IMR-90 (cell line): Measurements from ENCODE around the gene HEPACAM. TPM values are rescaled to one million over a fixed set of nuclear protein-coding genes. Genes with fewer than 3 reads are reported as not detected.

ENCODE experiments used
- ATAC-seq: fragments of 200-7000 bp; cut with Tn5 transposase; 2 replicates; pipeline ENCODE4 v1.9.1; 2020; ENCODE audit warnings: low read depth, mild to moderate bottlenecking, moderate library complexity
- BruUV-seq: library from RNA; stranded (reverse); fragments of 400-500 nt; replicated peaks from 2 replicates; lab custom pipeline; 2021; lab: Mats Ljungman, UMichigan
- CTCF ChIA-PET: fragments of 300-600 bp; formaldehyde crosslinking; extraction: SDS; loops from one replicate; lab custom pipeline; 2021; ENCODE audit warnings: antibody characterized with exemption; lab: Yijun Ruan, JAX
- POLR2A ChIA-PET: fragments of 300-600 bp; sonication (Branson Sonifier 250); formaldehyde crosslinking; loops from one replicate; lab custom pipeline; 2022; ENCODE audit warnings: antibody characterized with exemption; ENCODE audit not compliant: unreplicated experiment; lab: Charles Lee
- DNase-seq: peaks from one replicate; pipeline ENCODE4 v3.0.0; 2013
- H2AFZ ChIP-seq: replicated peaks from 2 replicates; pipeline ENCODE3; 2013; ENCODE audit warnings: low read length, mild to moderate bottlenecking; ENCODE audit not compliant: poor library complexity
- H2AK5ac ChIP-seq: 2 replicates; pipeline ENCODE4 v1.6.1; 2013; ENCODE audit warnings: low read depth, low read length, inconsistent platforms
- H2AK9ac ChIP-seq: replicated peaks from 2 replicates; pipeline ENCODE3; 2013; ENCODE audit warnings: mild to moderate bottlenecking, low read depth, low read length, moderate library complexity; ENCODE audit not compliant: poor library complexity
- H2BK120ac ChIP-seq: 2 replicates; pipeline ENCODE4 v1.6.1; 2013; ENCODE audit warnings: low read depth, low read length, inconsistent platforms
- H2BK15ac ChIP-seq: 3 replicates; pipeline ENCODE4 v1.6.1; 2013; ENCODE audit warnings: low read depth, low read length, inconsistent platforms
- H2BK20ac ChIP-seq: 2 replicates; pipeline ENCODE4 v1.6.1; 2013; ENCODE audit warnings: low read depth, mild to moderate bottlenecking, inconsistent platforms, low read length, moderate library complexity
- H2BK5ac ChIP-seq: 2 replicates; pipeline ENCODE4 v1.6.1; 2013; ENCODE audit warnings: mild to moderate bottlenecking, low read depth, low read length, inconsistent platforms; ENCODE audit not compliant: poor library complexity, severe bottlenecking
- H3K14ac ChIP-seq: replicated peaks from 2 replicates; pipeline ENCODE4 v1.6.1; 2013; ENCODE audit warnings: low read depth, low read length, inconsistent platforms
- H3K18ac ChIP-seq: 2 replicates; pipeline ENCODE4 v1.6.1; 2013; ENCODE audit warnings: low read depth, low read length, control low read depth
- H3K23ac ChIP-seq: 2 replicates; pipeline ENCODE4 v1.6.1; 2013; ENCODE audit warnings: low read depth, low read length, inconsistent platforms
- H3K27ac ChIP-seq: 2 replicates; pipeline ENCODE4 v1.5.1; 2013; ENCODE audit warnings: mild to moderate bottlenecking, control low read depth, low read length; ENCODE audit not compliant: insufficient read depth
- H3K27me3 ChIP-seq: 2 replicates; pipeline ENCODE4 v1.6.1; 2013; ENCODE audit warnings: low read length; ENCODE audit not compliant: control insufficient read depth, insufficient read depth
- H3K36me3 ChIP-seq: 2 replicates; pipeline ENCODE4 v1.6.1; 2013; ENCODE audit warnings: low read length, mixed read lengths; ENCODE audit not compliant: control insufficient read depth, insufficient read depth
- H3K4ac ChIP-seq: 2 replicates; pipeline ENCODE4 v1.6.1; 2013; ENCODE audit warnings: low read depth, low read length, inconsistent platforms
- H3K4me1 ChIP-seq: 2 replicates; pipeline ENCODE4 v1.6.1; 2013; ENCODE audit warnings: low read length, mixed read lengths; ENCODE audit not compliant: control insufficient read depth, insufficient read depth
- H3K4me2 ChIP-seq: 2 replicates; pipeline ENCODE4 v1.6.1; 2013; ENCODE audit warnings: low read depth, mild to moderate bottlenecking, control low read depth, low read length, moderate library complexity
- H3K4me3 ChIP-seq: 2 replicates; pipeline ENCODE4 v1.5.1; 2013; ENCODE audit warnings: low read depth, mild to moderate bottlenecking, control low read depth, low read length, moderate library complexity; ENCODE audit not compliant: insufficient read depth
- H3K56ac ChIP-seq: 2 replicates; pipeline ENCODE4 v1.6.1; 2013; ENCODE audit warnings: low read length, inconsistent platforms; ENCODE audit not compliant: insufficient read depth; ENCODE audit errors: extremely low read depth
- H3K79me1 ChIP-seq, 2 experiments: 2 replicates each; pipeline ENCODE4 v1.6.1; 2013; ENCODE audit warnings: low read length in 2 of 2, inconsistent platforms in 1 of 2, low read depth in 1 of 2
- H3K9ac ChIP-seq: 2 replicates; pipeline ENCODE4 v1.6.1; 2013; ENCODE audit warnings: low read depth, low read length, control low read depth
- H3K9me1 ChIP-seq: 2 replicates; pipeline ENCODE4 v1.6.1; 2013; ENCODE audit warnings: low read length, inconsistent platforms; ENCODE audit not compliant: insufficient read depth
- H3K9me3 ChIP-seq: 2 replicates; pipeline ENCODE4 v1.6.1; 2013; ENCODE audit warnings: low read length; ENCODE audit not compliant: control insufficient read depth, insufficient read depth
- H4K20me1 ChIP-seq: 2 replicates; pipeline ENCODE4 v1.6.1; 2013; ENCODE audit warnings: low read length, inconsistent platforms; ENCODE audit not compliant: insufficient read depth
- H4K5ac ChIP-seq: 2 replicates; pipeline ENCODE4 v1.6.1; 2013; ENCODE audit warnings: mild to moderate bottlenecking, low read depth, low read length, control low read depth
- H4K8ac ChIP-seq, 2 experiments: 2 replicates each; pipeline ENCODE4 v1.6.1; 2013; ENCODE audit warnings: low read depth in 2 of 2, low read length in 2 of 2, control low read depth in 1 of 2, inconsistent platforms in 1 of 2
- H4K91ac ChIP-seq: 2 replicates; pipeline ENCODE4 v1.6.1; 2013; ENCODE audit warnings: low read depth, low read length, inconsistent platforms; ENCODE audit not compliant: insufficient read depth
- BHLHE40 ChIP-seq: fragments of 150-350 bp; IDR thresholded peaks from 2 replicates; pipeline ENCODE4 v1.6.1; 2016; ENCODE audit warnings: mild to moderate bottlenecking, low read depth, low read length
- CEBPB ChIP-seq: IDR thresholded peaks from 2 replicates; pipeline ENCODE4 v1.6.1; 2012; ENCODE audit warnings: low read depth, low read length, improper control_type of control experiment
- CHD1 ChIP-seq: IDR thresholded peaks from 2 replicates; pipeline ENCODE4 v1.6.1; 2012; ENCODE audit warnings: low read depth, low read length, improper control_type of control experiment
- CTCF ChIP-seq: conservative IDR thresholded peaks from 2 replicates; pipeline ENCODE4 v1.5.1; 2012; ENCODE audit warnings: mild to moderate bottlenecking, low read depth, low read length, improper control_type of control experiment
- ELK1 ChIP-seq: fragments of 150-350 bp; IDR thresholded peaks from 2 replicates; pipeline ENCODE4 v1.6.1; 2016; ENCODE audit warnings: low read depth, mild to moderate bottlenecking, low read length, moderate library complexity, borderline replicate concordance
- FOS ChIP-seq: fragments of 150-350 bp; IDR thresholded peaks from 2 replicates; pipeline ENCODE4 v1.6.1; 2016; ENCODE audit warnings: low read depth, low read length
- MAFK ChIP-seq: IDR thresholded peaks from 2 replicates; pipeline ENCODE4 v1.6.1; 2012; ENCODE audit warnings: low read depth, low read length, improper control_type of control experiment
- MAZ ChIP-seq: IDR thresholded peaks from 2 replicates; pipeline ENCODE4 v1.6.1; 2012; ENCODE audit warnings: low read depth, mild to moderate bottlenecking, low read length, improper control_type of control experiment, moderate library complexity, borderline replicate concordance
- MXI1 ChIP-seq: IDR thresholded peaks from 2 replicates; pipeline ENCODE4 v1.6.1; 2012; ENCODE audit warnings: low read depth, mild to moderate bottlenecking, low read length, moderate library complexity, borderline replicate concordance
- NFE2L2 ChIP-seq: fragments of 150-350 bp; IDR thresholded peaks from 2 replicates; pipeline ENCODE4 v1.6.1; 2016; ENCODE audit warnings: low read depth, mild to moderate bottlenecking, low read length
- POLR2A ChIP-seq: IDR thresholded peaks from 2 replicates; pipeline ENCODE4 v1.6.1; 2012; ENCODE audit warnings: mild to moderate bottlenecking, low read depth, low read length
- RAD21 ChIP-seq: IDR thresholded peaks from 2 replicates; pipeline ENCODE4 v1.6.1; 2012; ENCODE audit warnings: low read length, improper control_type of control experiment
- RCOR1 ChIP-seq: IDR thresholded peaks from 2 replicates; pipeline ENCODE4 v1.6.1; 2012; ENCODE audit warnings: mild to moderate bottlenecking, low read length, improper control_type of control experiment; ENCODE audit not compliant: insufficient replicate concordance
- RFX5 ChIP-seq: IDR thresholded peaks from 2 replicates; pipeline ENCODE4 v1.8.0; 2012; ENCODE audit warnings: low read depth, mild to moderate bottlenecking, low read length, moderate library complexity
- SMC3 ChIP-seq: fragments of 150-350 bp; IDR thresholded peaks from 2 replicates; pipeline ENCODE4 v1.6.1; 2016; ENCODE audit warnings: low read depth, mild to moderate bottlenecking, antibody characterized with exemption, low read length, moderate library complexity
- USF2 ChIP-seq: fragments of 150-350 bp; IDR thresholded peaks from 2 replicates; pipeline ENCODE4 v1.6.1; 2017; ENCODE audit warnings: mild to moderate bottlenecking, antibody characterized with exemption, low read length, low read depth
- WGBS, 2 experiments: methylation state at CpG; one replicate each; pipeline versions ENCODE4 v1.1.5 to v1.1.7; 2013; ENCODE audit warnings: missing lambda C conversion rate in 2 of 2; ENCODE audit not compliant: insufficient read length in 1 of 2; ENCODE audit errors: extremely low coverage in 2 of 2; 5-methylcytosine and 5-hydroxymethylcytosine counted together
- dilution Hi-C: fragments of 300-500 bp; cut with HindIII; formaldehyde crosslinking; loops from one replicate; pipeline ENCODE4 v1.14.3; 2018; ENCODE audit warnings: low sequenced_read_pairs; ENCODE audit not compliant: unreplicated experiment
- in situ Hi-C: fragments of 300-500 bp; cut with MboI; formaldehyde crosslinking; loops from 3 replicates; pipeline ENCODE4 v1.14.3; 2019; ENCODE audit warnings: low sequenced_read_pairs, inconsistent platforms, mixed read lengths
- intact Hi-C: fragments of 100-400 bp; cut with micrococcal nuclease; formaldehyde crosslinking; loops from 2 replicates; pipeline ENCODE4 v1.10.0; 2022
- polyA plus RNA-seq, 3 experiments: library from polyadenylated mRNA; depleted of rRNA; stranded (reverse); fragments of >200 nt; gene quantifications; 2 replicates each; pipeline ENCODE4 v1.2.3, GENCODE V29; 2012; ENCODE audit warnings: low replicate concordance in 1 of 3
- total RNA-seq: library from RNA; depleted of rRNA; stranded (reverse); fragments of >200 nt; gene quantifications from 2 replicates; pipeline ENCODE4 v1.2.3, GENCODE V29; 2012

The HEPACAM gene
- total and polyA plus RNA-seq, 2 of the 4 experiments (the other 2 are of a cell fraction) = 0.09 to 0.18 TPM

GRCh38 chr11:124887667-124888013, 48.2 kb downstream of the HEPACAM start:
- no peak overlapping the region for H3K4me3 ChIP-seq
- no peak overlapping the region for H2AK5ac ChIP-seq
- H2BK120ac ChIP-seq = no peak overlapping the region
- TF ChIP-seq POLR2A (no peak), RFX5 (no peak), MXI1 (no peak), MAZ (no peak), CHD1 (no peak), CTCF (no peak), RAD21 (no peak), CEBPB (no peak), SMC3 (no peak), FOS (no peak), MAFK (no peak), BHLHE40 (no peak), USF2 (no peak), NFE2L2 (no peak), ELK1 (no peak), RCOR1 (no peak)
- no peak overlapping the region for H2BK20ac ChIP-seq
- no peak overlapping the region for H3K56ac ChIP-seq
- DNase-seq (no peak), ATAC-seq (no peak)
- intact Hi-C loops = no loop called here
- no peaks in the 10 kb centered on the region; the same call in 1 of the 2 replicates for H3K4me1 ChIP-seq
- H2BK15ac ChIP-seq = no peak overlapping the region
- no peaks in the 10 kb centered on the region; the same call in 1 of the 2 replicates for H3K9me1 ChIP-seq
- no peak overlapping the region for H3K4me2 ChIP-seq
- H4K91ac ChIP-seq = no peak overlapping the region
- no peaks in the 10 kb centered on the region for H3K27me3 ChIP-seq
- H2AFZ ChIP-seq = no peak overlapping the region
- no peak overlapping the region for H3K18ac ChIP-seq
- WGBS, 2 experiments = 33% methylated on average over 1 of the region's 3 CpGs; no CpG with 5 or more reads in 1 of the 2 experiments
- H3K9ac ChIP-seq = no peak overlapping the region
- ChIA-PET CTCF (interaction anchor here (1.0 kb wide), 1 partner anchor 11 kb away, joined by 3 read pairs; no protein-coding TSS in a partner anchor), POLR2A (no interaction called here)
- H2AK9ac ChIP-seq = no peak overlapping the region
- no peak overlapping the region for H3K27ac ChIP-seq
- no peaks in the 10 kb centered on the region for H3K9me3 ChIP-seq
- in situ Hi-C loops = no loop called here
- H3K14ac ChIP-seq = no peak overlapping the region
- dilution Hi-C loops = no loop called here
- H3K79me1 ChIP-seq = no peaks in the 10 kb centered on the region
- H2BK5ac ChIP-seq = no peak overlapping the region
- H3K4ac ChIP-seq = no peak overlapping the region
- H3K23ac ChIP-seq = no peak overlapping the region
- no peak overlapping the region for H4K5ac ChIP-seq
- H4K20me1 ChIP-seq = no peaks in the 10 kb centered on the region
- H4K8ac ChIP-seq = no peak overlapping the region
- no TSS peak for BruUV-seq
- no peaks in the 10 kb centered on the region for H3K36me3 ChIP-seq
